Urothelium cell line (cell line): ENCODE results near the gene UGT8.

Experiments used
- DNase-seq: peaks from one replicate; pipeline ENCODE4 v3.0.0; 2011; ENCODE audit warnings: low spot score, mixed read lengths
- FAIRE-seq: peaks from 2 replicates; lab custom pipeline; 2011; peaks lifted over from hg19 to GRCh38; lab: Jason Lieb, UNC

Gene UGT8

DNA sequence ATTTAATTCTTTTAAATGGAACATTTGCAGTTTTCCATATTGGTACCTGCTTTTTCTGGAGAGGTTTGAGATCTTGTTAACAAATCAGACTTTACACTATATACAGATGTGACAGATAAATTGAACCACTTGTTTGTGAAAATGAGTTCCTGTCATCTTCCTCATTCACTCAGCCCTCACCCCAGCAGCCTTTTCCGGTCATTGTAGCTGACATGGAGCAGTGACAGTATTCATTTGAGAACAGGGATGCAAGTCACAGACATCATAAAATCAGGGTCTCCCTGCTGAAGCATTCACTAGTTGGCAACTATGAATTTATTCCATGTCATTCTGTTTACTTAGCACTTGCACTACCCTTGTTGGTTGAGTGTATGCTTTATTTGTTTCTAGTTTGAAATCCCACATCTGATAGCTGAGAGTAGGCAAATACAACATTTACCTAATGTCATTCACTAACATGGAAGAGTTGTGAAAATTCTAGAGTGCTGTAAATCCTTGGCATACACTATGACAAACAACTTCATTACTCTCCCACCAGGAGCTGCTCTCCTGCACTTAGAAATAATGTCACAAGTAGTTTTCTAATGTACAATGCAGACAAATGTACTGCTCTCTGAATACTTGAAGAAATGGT lies 78.9 kb downstream of the UGT8 start:
- DNase-seq: no peak
- no peak for FAIRE-seq

DNA sequence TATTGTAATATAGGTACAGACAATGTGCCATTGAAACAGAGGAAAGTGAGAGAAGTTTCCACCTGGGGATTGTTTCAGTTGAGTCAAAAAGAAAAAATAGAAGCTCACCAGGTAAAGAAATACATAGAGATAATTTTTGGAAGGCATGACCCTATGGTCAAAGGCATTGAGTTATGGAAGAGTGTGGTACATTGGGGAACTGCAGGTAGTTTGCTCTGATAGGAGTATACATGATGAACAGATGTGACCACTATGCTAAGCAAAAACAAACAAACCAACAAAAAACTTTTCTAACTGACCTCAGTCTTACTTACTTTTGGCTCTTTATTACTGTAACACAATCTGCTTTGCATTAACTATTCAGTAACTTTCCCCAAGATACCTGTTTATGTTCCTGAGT lies 85.9 kb downstream of the UGT8 start:
- DNase-seq (no peak), FAIRE-seq (no peak)

DNA sequence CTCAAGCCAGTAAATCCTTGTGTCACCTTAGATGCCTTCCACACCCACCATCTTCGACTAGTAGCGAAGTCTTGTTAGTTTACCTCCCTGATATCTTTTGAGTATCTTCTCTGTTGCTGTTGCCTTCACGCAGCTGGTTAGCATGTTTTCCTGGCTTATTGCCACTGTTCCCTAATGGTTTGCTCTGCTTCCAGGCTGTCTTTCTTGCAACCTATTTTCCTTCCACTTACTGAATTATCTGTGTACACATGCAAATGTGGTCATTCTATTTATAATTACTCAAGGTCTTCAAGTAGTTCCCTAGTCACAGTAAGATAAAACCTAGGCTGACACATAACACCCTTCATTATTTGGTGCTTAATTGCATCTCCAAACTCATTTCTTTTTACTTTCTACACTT lies 89.5 kb downstream of the UGT8 start:
- no peak for FAIRE-seq
- DNase-seq: no peak

DNA sequence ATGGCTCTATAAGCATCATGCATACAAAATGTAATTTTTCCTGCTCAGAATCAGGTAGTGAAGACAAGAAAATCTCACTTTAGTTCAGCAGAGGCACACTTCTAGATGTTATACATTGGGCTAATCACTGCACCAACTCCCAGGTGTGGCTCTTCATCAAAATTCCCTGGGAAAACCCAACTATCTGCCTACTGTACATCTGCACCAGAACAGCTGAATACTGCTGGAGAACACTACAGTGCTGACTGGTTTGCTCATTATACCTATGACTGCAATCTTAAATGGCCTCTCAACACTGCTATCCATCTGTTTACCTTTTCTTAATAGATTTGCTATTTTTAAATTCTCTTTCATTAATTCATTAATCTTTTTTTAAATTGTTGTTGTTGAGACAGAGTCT lies 92.0 kb downstream of the UGT8 start:
- DNase-seq (no peak), FAIRE-seq (no peak)

DNA sequence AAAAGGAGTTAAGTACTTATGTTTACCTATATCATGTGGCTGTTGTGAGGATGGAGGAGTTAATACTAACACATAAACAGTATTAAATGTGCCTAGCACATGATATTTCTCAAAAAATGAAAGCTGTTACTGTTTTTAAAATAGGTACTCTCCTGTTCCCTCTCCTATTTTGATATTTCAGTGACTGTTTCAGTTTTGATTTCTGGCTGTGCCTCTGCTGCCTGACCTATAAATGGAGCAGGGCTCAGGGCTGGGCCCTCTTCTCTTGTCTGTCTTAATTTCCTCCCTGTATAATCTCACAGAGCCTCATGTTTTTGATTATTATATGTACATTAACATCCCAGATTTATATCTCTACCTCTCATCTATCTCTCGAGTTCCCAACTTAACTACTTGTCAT lies 93.3 kb downstream of the UGT8 start:
- FAIRE-seq (no peak), DNase-seq (no peak)

DNA sequence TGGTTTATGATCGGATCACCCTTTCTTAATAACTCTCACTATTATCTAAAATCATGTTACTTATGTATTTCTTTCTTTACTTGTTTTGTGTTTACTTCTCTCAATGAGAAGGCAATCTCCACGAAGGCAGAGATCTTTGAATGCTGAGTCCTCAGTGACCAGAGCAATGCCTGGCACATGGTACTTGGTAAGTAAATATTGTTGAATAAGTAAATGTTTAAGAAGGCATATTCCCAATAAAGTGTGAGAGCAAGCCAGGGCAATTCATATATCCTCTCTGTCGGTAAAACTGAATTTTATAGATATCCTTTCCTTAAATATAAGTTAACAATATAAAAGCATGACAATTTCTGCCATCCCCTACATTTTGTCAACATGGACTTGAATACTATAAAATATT lies 94.4 kb downstream of the UGT8 start:
- DNase-seq: no peak
- no peak for FAIRE-seq

DNA sequence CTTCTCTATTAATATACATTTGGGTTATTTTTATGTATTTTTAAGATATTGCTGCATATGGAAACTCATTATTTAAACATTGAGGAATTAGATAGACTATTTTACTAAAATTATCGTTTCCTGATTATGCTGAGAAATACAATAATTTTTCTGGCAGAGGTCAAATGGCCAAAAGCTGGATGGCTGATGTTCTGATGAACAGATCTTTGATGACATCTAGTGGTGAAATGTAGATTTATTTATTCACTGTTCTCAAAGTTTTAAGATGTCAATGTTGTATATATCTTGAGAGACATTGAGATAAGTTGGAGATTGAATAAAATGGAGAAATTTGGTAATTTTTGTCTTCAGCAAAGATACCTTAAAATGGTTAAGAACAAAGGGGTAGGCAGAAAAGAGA lies 96.2 kb downstream of the UGT8 start:
- DNase-seq (peak; percentile 5), FAIRE-seq (no peak)

DNA sequence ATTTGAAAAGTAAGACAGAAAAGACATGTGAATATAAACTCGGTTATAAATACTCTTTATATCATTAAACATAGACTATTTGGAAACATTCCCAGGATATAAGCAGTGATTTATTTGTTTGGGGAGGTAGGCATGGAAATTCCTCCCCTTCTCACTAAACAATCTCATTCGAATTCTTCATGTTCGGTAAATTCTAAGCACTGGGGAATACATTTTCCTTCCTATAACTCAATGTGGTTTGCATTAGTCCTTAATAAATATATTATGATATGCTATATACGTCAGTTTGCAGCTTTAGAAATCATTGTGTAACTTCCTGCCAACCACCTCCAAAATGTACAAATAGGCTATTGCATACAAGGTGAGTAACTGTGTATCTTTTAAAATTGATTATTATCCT lies 99.6 kb downstream of the UGT8 start:
- DNase-seq: no peak
- FAIRE-seq: no peak

DNA sequence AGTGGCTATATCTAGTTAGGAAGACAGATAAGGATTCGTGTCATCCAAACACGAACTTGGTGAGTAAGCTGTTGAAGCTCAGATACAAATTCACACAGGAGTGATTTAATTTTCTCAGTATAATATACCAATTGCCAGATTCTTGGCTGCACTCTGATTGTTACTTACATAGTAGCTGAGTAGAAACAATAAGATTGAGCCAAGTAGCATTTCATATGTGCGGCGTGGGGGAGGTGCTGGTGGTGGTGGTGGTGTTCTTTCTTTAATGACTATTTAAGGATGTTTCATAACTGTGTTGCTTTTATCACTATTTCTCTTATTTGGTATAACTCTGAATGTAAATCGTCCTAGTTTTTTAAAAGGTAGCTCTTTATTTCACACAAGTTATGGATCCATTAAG lies 102.9 kb downstream of the UGT8 start:
- FAIRE-seq (no peak), DNase-seq (no peak)

DNA sequence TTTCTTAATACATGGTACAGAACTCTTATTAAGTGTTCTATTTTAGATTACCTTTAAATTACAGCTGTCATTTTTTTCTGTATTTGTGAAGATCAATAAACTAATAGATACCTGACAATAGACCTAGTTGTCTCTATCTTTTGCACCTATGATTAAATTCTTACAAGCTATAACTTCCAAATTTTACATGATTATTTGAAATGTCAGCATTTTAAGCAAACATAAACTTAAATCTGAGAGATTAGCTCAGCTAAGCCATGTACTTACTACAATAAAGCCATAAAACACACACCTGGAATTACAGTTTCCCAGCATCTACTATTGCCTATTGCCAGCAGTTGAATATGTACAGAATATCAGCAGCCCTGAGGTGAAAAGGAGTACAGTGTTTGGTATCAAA lies 118.8 kb downstream of the UGT8 start:
- DNase-seq (no peak), FAIRE-seq (no peak)

DNA sequence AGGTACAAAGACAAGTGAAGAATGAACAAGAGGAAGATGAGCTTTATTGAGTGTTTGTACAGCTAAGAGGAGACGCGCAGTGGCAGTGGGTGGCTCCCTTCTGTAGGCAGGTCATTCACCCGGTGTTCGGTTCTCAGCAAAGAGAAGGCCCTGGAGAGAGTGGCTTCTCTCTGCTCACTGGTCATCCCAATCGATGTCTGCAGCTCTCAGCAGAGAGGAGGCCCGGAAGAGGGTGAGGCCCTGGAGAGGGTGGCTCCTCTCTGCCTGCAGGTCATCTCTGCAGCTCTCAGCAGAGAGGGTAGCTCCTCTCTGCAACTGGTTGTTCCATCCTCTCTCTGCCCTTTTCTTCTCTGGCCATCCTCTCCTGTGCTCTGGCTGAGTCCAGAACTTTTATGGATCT lies 126.5 kb downstream of the UGT8 start:
- DNase-seq: no peak

DNA sequence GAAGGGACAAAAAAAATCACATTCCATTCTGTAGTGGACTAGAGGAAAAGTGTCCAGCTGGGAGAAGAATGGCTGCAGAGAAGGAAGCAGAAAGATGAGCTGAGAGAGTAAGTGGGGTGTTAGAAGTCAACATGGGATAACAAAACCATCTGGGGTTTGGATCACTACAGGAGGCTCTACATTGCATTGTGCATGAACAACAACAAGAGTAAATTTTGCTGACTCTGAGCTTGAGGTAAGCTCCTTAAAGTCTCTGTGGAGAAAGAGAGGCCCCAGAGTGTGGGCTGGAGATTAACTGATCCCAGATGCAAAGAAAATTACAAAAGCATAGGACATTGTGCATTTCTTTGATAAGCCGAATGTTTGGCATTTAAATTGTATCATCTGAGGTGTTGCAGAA lies 128.9 kb downstream of the UGT8 start:
- no peak for FAIRE-seq

More for the DNA sequence above, 126.5 kb downstream of the UGT8 start:
- FAIRE-seq: no peak

More for the DNA sequence above, 128.9 kb downstream of the UGT8 start:
- DNase-seq: no peak
